H1 (cell line): Measurements from ENCODE around the gene FHIT.

ENCODE experiments used
- EZH2 ChIP-seq: fragments of 200-600 bp; sonication (generic); IDR thresholded peaks from 2 replicates; pipeline ENCODE4 v1.7.1; 2012; ENCODE audit warnings: low read depth, mild to moderate bottlenecking, moderate library complexity, low read length, inconsistent platforms; ENCODE audit not compliant: severe bottlenecking
- GABPA ChIP-seq: IDR thresholded peaks from 2 replicates; pipeline ENCODE4 v1.6.1; 2011; ENCODE audit warnings: mild to moderate bottlenecking, low read length, moderate library complexity, borderline replicate concordance; ENCODE audit not compliant: insufficient read depth
- JUN ChIP-seq: IDR thresholded peaks from 2 replicates; pipeline ENCODE4 v1.6.1; 2011; ENCODE audit warnings: low read depth, mild to moderate bottlenecking, improper control_type of control experiment, low read length
- MAFK ChIP-seq: IDR thresholded peaks from 2 replicates; pipeline ENCODE4 v1.6.1; 2012; ENCODE audit warnings: low read depth, mild to moderate bottlenecking, improper control_type of control experiment, low read length
- POLR2AphosphoS5 ChIP-seq: IDR thresholded peaks from 2 replicates; pipeline ENCODE4 v1.6.1; 2011; ENCODE audit warnings: low read depth, low read length
- RNF2 ChIP-seq: fragments of 200-900, 300-1000 bp; sonication (generic); IDR thresholded peaks from 2 replicates; pipeline ENCODE4 v1.7.1; 2016; ENCODE audit warnings: borderline replicate concordance, low read depth, mild to moderate bottlenecking, antibody characterized with exemption, low read length; ENCODE audit not compliant: poor library complexity, severe bottlenecking; ENCODE audit errors: missing control alignments
- SUZ12 ChIP-seq: fragments of 200-600 bp; sonication (generic); IDR thresholded peaks from 2 replicates; pipeline ENCODE4 v1.6.1; 2012; ENCODE audit warnings: mild to moderate bottlenecking, inconsistent platforms, low read length, moderate library complexity, mixed read lengths
- TCF12 ChIP-seq: IDR thresholded peaks from 2 replicates; pipeline ENCODE4 v1.6.1; 2011; ENCODE audit warnings: low read depth, mild to moderate bottlenecking, low read length
- ZNF274 ChIP-seq: IDR thresholded peaks from 2 replicates; pipeline ENCODE4 v1.7.0; 2012; ENCODE audit warnings: low read length, borderline replicate concordance; ENCODE audit errors: extremely low read depth
- TF ChIP-seq, protein P1 (sequence below), 3 experiments: IDR thresholded peaks; 1 replicate in 2 of 3; 2 replicates in 1 of 3; pipeline versions ENCODE4 v1.5.1 to v1.6.1; 2011; ENCODE audit warnings: low read length in 3 of 3, mild to moderate bottlenecking in 3 of 3, inconsistent platforms in 2 of 3, low read depth in 1 of 3, moderate library complexity in 1 of 3; ENCODE audit not compliant: insufficient read depth in 1 of 3; ENCODE audit errors: control extremely low read depth in 1 of 3
- TF ChIP-seq, protein P2 (sequence below): IDR thresholded peaks from 2 replicates; pipeline ENCODE4 v1.6.1; 2011; ENCODE audit warnings: low read depth, mild to moderate bottlenecking, low read length; ENCODE audit not compliant: insufficient read depth

DNA sequence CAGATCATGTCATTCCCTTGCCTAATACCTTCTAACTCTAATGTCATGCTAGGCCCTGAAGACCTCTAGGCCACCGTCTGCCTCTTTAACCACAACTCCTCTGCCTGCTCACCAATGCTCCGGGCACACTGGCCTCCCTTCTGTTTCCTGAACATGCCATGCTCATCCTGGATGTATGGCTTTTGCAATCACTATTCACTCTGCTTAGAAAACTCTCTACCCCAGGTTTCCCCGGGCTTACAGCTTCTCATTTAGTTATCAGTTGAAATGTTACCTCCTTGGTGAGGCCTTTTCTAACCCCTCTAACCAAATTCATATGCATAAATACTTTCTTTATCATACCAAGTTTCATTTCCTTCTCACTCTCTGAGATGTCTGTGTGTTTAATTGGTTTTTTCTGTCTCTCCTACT is 1473.6 kb downstream of the FHIT start:
- TF ChIP-seq, protein P1, sequence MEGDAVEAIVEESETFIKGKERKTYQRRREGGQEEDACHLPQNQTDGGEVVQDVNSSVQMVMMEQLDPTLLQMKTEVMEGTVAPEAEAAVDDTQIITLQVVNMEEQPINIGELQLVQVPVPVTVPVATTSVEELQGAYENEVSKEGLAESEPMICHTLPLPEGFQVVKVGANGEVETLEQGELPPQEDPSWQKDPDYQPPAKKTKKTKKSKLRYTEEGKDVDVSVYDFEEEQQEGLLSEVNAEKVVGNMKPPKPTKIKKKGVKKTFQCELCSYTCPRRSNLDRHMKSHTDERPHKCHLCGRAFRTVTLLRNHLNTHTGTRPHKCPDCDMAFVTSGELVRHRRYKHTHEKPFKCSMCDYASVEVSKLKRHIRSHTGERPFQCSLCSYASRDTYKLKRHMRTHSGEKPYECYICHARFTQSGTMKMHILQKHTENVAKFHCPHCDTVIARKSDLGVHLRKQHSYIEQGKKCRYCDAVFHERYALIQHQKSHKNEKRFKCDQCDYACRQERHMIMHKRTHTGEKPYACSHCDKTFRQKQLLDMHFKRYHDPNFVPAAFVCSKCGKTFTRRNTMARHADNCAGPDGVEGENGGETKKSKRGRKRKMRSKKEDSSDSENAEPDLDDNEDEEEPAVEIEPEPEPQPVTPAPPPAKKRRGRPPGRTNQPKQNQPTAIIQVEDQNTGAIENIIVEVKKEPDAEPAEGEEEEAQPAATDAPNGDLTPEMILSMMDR (IDR thresholded peaks at IDR 0.05; ENCODE audit: control extremely low read depth in 1 of 3, insufficient read depth in 1 of 3, low read depth in 1 of 3, low read length in 3 of 3) = no peak
- TF ChIP-seq POLR2AphosphoS5 (no peak), SUZ12 (no peak), ZNF274 (no peak), RNF2 (no peak), EZH2 (no peak), GABPA (no peak), JUN (no peak), MAFK (no peak), TCF12 (no peak)
- TF ChIP-seq, protein P2, sequence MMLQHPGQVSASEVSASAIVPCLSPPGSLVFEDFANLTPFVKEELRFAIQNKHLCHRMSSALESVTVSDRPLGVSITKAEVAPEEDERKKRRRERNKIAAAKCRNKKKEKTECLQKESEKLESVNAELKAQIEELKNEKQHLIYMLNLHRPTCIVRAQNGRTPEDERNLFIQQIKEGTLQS = no peak
